Measurements from ENCODE around the gene FAM9A. TPM values are rescaled to one million over a fixed set of nuclear protein-coding genes. Genes with fewer than 3 reads are reported as not detected.

Gene FAM9A
- polyA plus RNA-seq, 2 of the 4 experiments (the other 2 are of a cell fraction): not detected

DNA sequence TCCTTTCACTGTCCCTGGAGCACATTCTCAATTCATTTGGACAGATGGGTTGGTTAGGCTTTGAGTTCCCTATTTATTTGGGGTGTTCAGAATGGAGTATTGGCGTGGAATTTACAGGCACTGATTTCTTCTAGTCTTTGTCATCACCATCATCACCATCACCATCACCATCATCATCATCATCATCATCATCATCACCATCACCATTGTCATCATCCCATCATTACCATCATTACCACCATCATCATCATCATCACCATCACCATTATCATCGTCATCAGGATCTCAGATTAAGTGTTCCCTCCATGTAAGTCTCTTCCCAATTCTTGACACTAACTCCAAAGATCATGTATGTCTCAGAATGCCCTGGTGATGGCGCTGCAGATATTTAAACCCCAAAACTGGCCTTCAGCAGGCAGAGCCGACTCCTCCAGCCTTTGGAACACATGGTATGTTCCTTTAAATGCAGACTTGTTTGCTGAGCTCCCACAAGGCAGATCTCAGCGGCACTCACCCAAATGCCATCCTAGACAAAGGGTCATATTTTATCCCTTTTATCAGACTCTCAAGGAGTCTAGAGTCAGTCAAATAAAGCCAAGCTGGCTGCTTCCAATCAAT, 19.8 kb upstream of the FAM9A start:
- peaks cover 18% of the 10 kb centered on the region; the same call in 2 of the 3 replicates for H3K4me1 ChIP-seq
- H3K27ac ChIP-seq: peak overlapping the region; percentile 23 to 45; a peak in 2 of 6 replicates
- POLR2A ChIA-PET: no interaction called here
- FAIRE-seq (peak; percentile 96), ATAC-seq (peak in 1 of 2 experiments; percentile 40; a peak in 1 of 6 replicates), DNase-seq (ENCODE audit: low read depth in 1 of 2, low spot score in 1 of 2) (peak in 1 of 2 experiments; percentile 64)
- no peak overlapping the region for H3K4me3 ChIP-seq
- CTCF ChIA-PET: interaction anchor here (1.5 kb wide), 1 partner anchor 492 kb away, joined by 3 read pairs; no protein-coding TSS in a partner anchor
- WGBS (ENCODE audit: missing lambda C conversion rate): 41% methylated on average over 5 of the region's 5 CpGs
- H3K9me3 ChIP-seq: no peaks in the 10 kb centered on the region
- TF ChIP-seq SMC3 (IDR thresholded peaks at IDR 0.05) (peak; percentile 34; the same call in 2 of the 3 replicates), RAD21 (conservative IDR thresholded peaks at IDR 0.05 in 1 of 2, IDR thresholded peaks at IDR 0.05 in 1 of 2) (peak; percentile 41 to 49; a peak in 4 of 5 replicates)
- TF ChIP-seq, protein P1, sequence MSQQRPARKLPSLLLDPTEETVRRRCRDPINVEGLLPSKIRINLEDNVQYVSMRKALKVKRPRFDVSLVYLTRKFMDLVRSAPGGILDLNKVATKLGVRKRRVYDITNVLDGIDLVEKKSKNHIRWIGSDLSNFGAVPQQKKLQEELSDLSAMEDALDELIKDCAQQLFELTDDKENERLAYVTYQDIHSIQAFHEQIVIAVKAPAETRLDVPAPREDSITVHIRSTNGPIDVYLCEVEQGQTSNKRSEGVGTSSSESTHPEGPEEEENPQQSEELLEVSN (IDR thresholded peaks at IDR 0.05; ENCODE audit: borderline replicate concordance, low read depth): no peak
- peak overlapping the region; percentile 34; the same call in 2 of the 3 replicates for H3K4me2 ChIP-seq

DNA sequence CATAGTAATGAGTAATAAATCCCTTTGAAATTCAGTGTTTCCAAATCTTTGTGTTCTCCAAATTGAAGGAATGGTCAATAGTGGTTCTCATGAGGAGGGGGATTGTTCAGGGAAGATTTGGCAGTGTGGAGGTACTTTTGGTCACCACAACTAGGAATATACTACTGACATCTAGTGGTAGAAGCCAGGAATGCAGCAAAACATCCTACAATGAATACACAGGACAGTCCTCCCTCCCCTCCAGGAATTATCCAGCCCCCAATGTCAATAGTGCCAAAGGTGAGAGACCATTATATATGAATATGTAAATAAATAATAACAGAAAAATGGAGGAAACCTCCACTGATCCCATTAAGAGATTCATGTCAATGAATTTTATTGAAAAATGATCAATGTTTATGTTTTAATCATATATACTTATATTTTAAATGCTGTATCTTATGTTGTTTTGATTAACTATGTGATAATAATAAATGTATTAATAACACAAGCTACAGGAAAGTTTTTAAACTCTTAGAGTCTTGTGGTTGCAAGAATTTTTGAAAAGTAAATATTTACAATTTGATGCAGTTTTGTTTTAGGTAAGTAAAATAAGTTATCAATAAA, 14.4 kb upstream of the FAM9A start:
- no peak overlapping the region for H3K4me3 ChIP-seq
- FAIRE-seq (peak; percentile 99), DNase-seq (ENCODE audit: low read depth in 1 of 2, low spot score in 1 of 2) (peak; percentile 40 to 45), ATAC-seq (peak; percentile 62 to 79; a peak in 4 of 6 replicates)
- no peak overlapping the region for H3K27ac ChIP-seq
- no peaks in the 10 kb centered on the region for H3K4me1 ChIP-seq
- ChIA-PET CTCF (interaction anchor here (0.6 to 2.1 kb wide), 19 partner anchors 11 to 1047 kb away, joined by 3 to 23 read pairs (median 3); no protein-coding TSS in a partner anchor), POLR2A (no interaction called here)
- no peak overlapping the region for H3K4me2 ChIP-seq
- H3K9me3 ChIP-seq: no peaks in the 10 kb centered on the region
- TF ChIP-seq NPAS2 (CRISPR knock-in tag; IDR thresholded peaks at IDR 0.05; ENCODE audit: borderline replicate concordance) (no peak), ESRRA (IDR thresholded peaks at IDR 0.05; ENCODE audit: borderline replicate concordance, low read length) (no peak), SREBF2 (IDR thresholded peaks at IDR 0.05) (no peak), FOSB (CRISPR knock-in tag; IDR thresholded peaks at IDR 0.05) (no peak), HOXB5 (CRISPR knock-in tag; IDR thresholded peaks at IDR 0.05) (no peak), RAD21 (conservative IDR thresholded peaks at IDR 0.05 in 1 of 2, IDR thresholded peaks at IDR 0.05 in 1 of 2) (peak; percentile 60 to 61), JUN (IDR thresholded peaks at IDR 0.05) (no peak), NR3C1 (IDR thresholded peaks at IDR 0.05) (no peak), SMC3 (IDR thresholded peaks at IDR 0.05) (peak; percentile 59), RNF2 (IDR thresholded peaks at IDR 0.05; ENCODE audit: borderline replicate concordance, low read depth) (no peak), CEBPB (IDR thresholded peaks at IDR 0.05) (no peak), NFE2L2 (conservative IDR thresholded peaks at IDR 0.05; ENCODE audit: low read length) (no peak), KDM5A (IDR thresholded peaks at IDR 0.05) (no peak)
- TF ChIP-seq, protein P2, sequence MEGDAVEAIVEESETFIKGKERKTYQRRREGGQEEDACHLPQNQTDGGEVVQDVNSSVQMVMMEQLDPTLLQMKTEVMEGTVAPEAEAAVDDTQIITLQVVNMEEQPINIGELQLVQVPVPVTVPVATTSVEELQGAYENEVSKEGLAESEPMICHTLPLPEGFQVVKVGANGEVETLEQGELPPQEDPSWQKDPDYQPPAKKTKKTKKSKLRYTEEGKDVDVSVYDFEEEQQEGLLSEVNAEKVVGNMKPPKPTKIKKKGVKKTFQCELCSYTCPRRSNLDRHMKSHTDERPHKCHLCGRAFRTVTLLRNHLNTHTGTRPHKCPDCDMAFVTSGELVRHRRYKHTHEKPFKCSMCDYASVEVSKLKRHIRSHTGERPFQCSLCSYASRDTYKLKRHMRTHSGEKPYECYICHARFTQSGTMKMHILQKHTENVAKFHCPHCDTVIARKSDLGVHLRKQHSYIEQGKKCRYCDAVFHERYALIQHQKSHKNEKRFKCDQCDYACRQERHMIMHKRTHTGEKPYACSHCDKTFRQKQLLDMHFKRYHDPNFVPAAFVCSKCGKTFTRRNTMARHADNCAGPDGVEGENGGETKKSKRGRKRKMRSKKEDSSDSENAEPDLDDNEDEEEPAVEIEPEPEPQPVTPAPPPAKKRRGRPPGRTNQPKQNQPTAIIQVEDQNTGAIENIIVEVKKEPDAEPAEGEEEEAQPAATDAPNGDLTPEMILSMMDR (IDR thresholded peaks at IDR 0.05): peak; percentile 69
- TF ChIP-seq, protein P3, sequence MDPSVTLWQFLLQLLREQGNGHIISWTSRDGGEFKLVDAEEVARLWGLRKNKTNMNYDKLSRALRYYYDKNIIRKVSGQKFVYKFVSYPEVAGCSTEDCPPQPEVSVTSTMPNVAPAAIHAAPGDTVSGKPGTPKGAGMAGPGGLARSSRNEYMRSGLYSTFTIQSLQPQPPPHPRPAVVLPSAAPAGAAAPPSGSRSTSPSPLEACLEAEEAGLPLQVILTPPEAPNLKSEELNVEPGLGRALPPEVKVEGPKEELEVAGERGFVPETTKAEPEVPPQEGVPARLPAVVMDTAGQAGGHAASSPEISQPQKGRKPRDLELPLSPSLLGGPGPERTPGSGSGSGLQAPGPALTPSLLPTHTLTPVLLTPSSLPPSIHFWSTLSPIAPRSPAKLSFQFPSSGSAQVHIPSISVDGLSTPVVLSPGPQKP (IDR thresholded peaks at IDR 0.05; ENCODE audit: low read depth, low read length): no peak
- TF ChIP-seq, protein P1 (IDR thresholded peaks at IDR 0.05; ENCODE audit: borderline replicate concordance, low read depth): no peak

DNA sequence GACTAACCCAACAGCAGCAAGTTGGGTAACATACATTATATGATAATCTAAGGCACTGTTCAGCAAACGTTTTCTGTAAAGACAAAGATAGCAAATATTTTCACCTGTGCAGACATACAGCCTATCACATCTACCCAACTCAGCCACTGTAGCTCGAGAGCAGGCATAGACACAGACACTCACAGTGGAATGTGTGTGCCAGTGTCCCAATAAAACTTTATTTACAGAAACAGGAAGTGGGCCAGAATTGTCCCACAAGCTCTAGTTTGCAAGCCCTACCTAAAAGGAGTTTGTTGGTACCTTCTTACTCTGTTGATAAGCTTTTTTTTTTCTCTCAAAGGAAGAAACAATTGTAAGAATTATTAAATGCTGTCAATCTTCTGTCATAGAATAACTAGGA, 11.9 kb upstream of the FAM9A start:
- no peaks in the 10 kb centered on the region for H3K9me3 ChIP-seq
- FAIRE-seq (no peak), DNase-seq (ENCODE audit: low read depth in 1 of 2, low spot score in 1 of 2) (no peak), ATAC-seq (no peak)
- TF ChIP-seq POLR2A (IDR thresholded peaks at IDR 0.05; ENCODE audit: low read length) (no peak), RNF2 (IDR thresholded peaks at IDR 0.05; ENCODE audit: borderline replicate concordance, low read depth) (no peak), FOXS1 (CRISPR knock-in tag; IDR thresholded peaks at IDR 0.05) (no peak), NPAS2 (CRISPR knock-in tag; IDR thresholded peaks at IDR 0.05; ENCODE audit: borderline replicate concordance) (no peak), HOXB5 (CRISPR knock-in tag; IDR thresholded peaks at IDR 0.05) (no peak), CHD4 (IDR thresholded peaks at IDR 0.05; ENCODE audit: borderline replicate concordance) (no peak), CEBPB (IDR thresholded peaks at IDR 0.05) (no peak)
- CTCF ChIA-PET: interaction anchor here (0.6 to 1.2 kb wide), 2 partner anchors 70 to 1375 kb away, joined by 3 read pairs; no protein-coding TSS in a partner anchor
- POLR2A ChIA-PET: no interaction called here
- H3K4me3 ChIP-seq: no peak overlapping the region
- no peak overlapping the region for H3K27ac ChIP-seq
- H3K4me2 ChIP-seq: no peak overlapping the region
- no peaks in the 10 kb centered on the region for H3K4me1 ChIP-seq
- 5% methylated on average over 2 of the region's 2 CpGs for WGBS (ENCODE audit: missing lambda C conversion rate)

Data from A549 (cell line).